Measurements from ENCODE around the gene ORM1.

Gene ORM1

DNA sequence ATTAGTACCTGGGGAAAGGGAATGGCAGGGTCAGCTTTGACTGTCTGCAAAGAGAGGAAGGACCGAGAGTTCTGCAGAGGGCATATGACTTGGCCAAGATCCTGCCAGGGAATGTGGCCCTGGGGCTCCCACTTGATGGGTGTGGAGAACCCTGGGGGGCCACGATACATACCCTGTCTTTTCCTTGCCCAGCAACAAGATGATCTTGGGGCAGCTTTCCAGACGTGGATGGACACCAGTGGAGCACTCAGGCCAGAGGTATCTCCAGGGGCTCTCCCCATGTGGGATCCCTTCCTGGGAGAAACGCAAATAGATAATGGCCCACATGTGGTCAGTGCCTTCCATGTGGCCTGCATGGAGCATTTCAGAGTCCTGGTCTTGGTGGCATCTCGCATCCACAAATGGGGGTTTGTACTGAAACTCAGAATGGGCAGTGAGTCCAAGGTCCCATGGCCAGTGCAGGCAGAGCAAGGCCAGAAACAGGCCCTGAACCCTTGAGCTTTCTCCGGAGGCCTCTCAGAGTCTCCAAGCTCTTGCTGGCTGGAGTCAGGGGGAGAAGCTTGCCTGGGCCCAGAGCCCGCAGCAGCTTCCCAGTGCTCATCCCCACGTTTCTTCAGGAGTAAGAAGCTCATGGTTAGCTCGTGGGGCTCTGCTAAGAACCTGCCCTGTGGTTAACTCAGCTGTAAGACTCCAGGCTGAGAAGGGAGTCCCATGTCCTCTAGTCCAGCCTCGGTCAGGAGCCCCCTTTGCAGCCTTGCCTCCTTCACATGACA, 18.3 kb upstream of the ORM1 start:
- CTCF ChIA-PET = interaction anchor here (0.5 to 1.0 kb wide), 7 partner anchors 29 to 721 kb away, joined by 3 to 6 read pairs (median 4); no protein-coding TSS in a partner anchor
- TF ChIP-seq, protein P1, sequence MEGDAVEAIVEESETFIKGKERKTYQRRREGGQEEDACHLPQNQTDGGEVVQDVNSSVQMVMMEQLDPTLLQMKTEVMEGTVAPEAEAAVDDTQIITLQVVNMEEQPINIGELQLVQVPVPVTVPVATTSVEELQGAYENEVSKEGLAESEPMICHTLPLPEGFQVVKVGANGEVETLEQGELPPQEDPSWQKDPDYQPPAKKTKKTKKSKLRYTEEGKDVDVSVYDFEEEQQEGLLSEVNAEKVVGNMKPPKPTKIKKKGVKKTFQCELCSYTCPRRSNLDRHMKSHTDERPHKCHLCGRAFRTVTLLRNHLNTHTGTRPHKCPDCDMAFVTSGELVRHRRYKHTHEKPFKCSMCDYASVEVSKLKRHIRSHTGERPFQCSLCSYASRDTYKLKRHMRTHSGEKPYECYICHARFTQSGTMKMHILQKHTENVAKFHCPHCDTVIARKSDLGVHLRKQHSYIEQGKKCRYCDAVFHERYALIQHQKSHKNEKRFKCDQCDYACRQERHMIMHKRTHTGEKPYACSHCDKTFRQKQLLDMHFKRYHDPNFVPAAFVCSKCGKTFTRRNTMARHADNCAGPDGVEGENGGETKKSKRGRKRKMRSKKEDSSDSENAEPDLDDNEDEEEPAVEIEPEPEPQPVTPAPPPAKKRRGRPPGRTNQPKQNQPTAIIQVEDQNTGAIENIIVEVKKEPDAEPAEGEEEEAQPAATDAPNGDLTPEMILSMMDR (conservative IDR thresholded peaks at IDR 0.05; ENCODE audit: low read depth) = no peak
- no peak overlapping the region for H3K27ac ChIP-seq
- DNase-seq (ENCODE audit: low spot score) = no peak
- POLR2A ChIA-PET (ENCODE audit: low non-redundant PET) = no interaction called here

DNA sequence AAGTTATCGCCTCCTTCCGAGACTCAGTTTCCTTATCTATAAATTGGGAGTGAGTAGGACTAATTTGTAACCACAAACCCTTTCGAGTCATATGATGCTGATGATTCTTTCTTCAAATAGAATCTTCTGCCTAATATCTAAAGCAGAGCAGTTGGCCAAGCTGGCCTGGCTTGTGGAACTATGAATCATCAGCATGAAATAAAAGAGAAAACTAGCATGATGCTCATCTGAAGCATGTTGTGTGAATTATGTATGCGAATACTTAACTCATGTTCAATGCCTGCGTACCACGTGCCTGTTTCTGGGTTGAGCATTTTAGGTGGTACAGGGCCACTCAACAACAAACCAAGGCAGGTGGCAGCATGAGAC, 15.0 kb upstream of the ORM1 start:
- DNase-seq (ENCODE audit: low spot score) = no peak
- CTCF ChIA-PET = interaction anchor here (0.7 to 2.5 kb wide), 5 partner anchors 13 to 225 kb away, joined by 3 to 13 read pairs (median 3); no protein-coding TSS in a partner anchor
- TF ChIP-seq, protein P1 (conservative IDR thresholded peaks at IDR 0.05; ENCODE audit: low read depth) = no peak
- POLR2A ChIA-PET (ENCODE audit: low non-redundant PET) = no interaction called here
- H3K27ac ChIP-seq = no peak overlapping the region

DNA sequence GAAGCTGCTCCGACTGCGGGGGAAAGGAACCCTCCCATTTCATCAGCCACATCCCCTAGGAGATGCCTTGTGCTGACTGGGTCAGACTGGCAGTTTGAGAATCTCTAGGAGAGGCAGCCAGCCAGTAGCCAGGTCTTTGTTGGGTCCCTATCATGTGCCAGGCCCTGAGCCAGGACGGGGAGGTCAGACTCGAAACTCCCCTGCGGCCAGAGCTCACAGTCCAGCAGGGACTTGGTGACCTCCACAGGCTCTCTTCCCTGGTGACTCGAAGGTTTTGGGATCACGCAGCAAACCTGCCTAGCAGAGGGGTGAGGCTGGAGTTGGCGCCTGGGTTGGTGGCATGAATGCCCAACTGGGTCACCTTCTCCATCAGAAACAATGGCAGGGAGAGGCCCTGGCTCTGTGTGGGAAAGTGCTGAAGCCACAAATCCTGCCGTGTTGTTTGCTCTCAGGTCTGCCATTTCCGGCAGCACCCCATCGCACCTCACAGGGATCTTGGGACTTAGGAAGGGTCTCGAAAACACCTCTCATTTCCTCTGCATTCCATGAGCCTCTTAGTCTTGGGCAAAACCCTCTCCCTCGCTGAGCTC, 14.4 kb upstream of the ORM1 start:
- no peak for DNase-seq (ENCODE audit: low spot score)
- H3K27ac ChIP-seq = no peak overlapping the region
- ChIA-PET POLR2A (ENCODE audit: low non-redundant PET) (no interaction called here), CTCF (interaction anchor here (0.6 to 2.5 kb wide), 4 partner anchors 13 to 226 kb away, joined by 3 to 13 read pairs (median 4); no protein-coding TSS in a partner anchor)
- TF ChIP-seq, protein P1 (conservative IDR thresholded peaks at IDR 0.05; ENCODE audit: low read depth) = no peak

DNA sequence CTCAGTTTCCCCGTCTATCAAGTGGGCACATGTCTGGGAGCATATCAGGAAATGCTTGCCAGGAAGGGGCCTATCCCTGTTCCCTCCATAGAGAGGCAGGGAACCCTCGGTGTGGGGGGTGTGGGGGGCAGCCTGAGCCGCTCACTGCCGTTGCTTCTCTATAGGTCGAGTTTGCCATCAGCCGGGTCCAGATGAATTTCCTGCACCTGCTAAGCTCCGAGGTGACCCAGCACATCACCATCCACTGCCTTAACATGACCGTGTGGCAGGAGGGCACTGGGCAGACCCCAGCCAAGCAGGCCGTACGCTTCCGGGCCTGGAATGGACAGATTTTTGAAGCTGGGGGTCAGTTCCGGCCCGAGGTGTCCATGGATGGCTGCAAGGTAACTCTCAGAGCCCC, 13.8 kb upstream of the ORM1 start:
- TF ChIP-seq, protein P1 (conservative IDR thresholded peaks at IDR 0.05; ENCODE audit: low read depth) = no peak
- DNase-seq (ENCODE audit: low spot score) = no peak
- no peak overlapping the region for H3K27ac ChIP-seq
- POLR2A ChIA-PET (ENCODE audit: low non-redundant PET) = no interaction called here
- CTCF ChIA-PET = interaction anchor here (0.6 to 2.5 kb wide), 4 partner anchors 30 to 227 kb away, joined by 3 to 13 read pairs (median 4); no protein-coding TSS in a partner anchor

DNA sequence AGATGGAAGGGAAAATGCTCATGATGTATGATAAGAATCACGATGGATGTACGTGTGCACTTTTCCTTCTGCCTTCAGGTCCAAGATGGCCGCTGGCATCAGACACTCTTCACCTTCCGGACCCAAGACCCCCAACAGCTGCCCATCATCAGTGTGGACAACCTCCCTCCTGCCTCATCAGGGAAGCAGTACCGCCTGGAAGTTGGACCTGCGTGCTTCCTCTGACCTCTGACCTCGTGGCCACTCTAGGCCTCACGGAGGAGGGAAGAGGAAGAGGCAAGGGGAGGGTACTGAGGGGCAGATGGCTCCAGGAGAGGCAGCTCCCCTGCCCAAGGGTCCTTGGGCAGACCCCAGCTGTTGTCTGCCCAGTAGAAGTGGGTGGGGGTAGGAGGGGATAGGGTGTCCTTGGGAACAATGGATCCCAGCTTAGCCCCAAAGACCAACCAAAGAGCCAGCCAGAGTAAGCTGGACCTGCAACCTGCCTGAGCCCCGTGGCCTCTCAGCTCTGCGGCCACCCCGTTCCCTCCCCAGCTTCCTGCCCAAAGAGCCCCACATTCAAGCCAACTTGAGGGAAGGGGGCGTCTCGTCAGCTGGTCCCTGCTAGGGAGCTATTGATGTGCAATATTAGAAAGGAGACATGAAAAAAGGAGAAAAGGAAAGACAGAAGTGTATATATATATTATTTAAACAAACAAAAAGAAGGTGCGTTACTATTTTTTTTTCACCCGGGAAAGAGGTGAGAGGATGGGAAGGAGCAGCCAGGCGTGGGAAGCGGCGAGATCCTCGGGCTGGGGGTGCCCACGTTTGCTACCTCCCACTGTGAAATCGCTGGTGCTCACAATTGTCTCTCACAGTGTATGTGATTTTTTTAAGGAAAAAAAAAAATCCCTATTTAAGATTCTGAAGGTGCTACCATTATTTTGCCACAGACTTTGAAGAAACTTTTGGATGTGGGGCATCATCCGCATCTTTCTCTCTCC, 12.1 kb upstream of the ORM1 start:
- DNase-seq (ENCODE audit: low spot score) = no peak
- POLR2A ChIA-PET (ENCODE audit: low non-redundant PET) = no interaction called here
- no peak overlapping the region for H3K27ac ChIP-seq
- TF ChIP-seq, protein P1 (conservative IDR thresholded peaks at IDR 0.05; ENCODE audit: low read depth) = no peak
- CTCF ChIA-PET = interaction anchor here (0.5 to 1.1 kb wide), 5 partner anchors 102 to 824 kb away, joined by 3 to 5 read pairs (median 3); no protein-coding TSS in a partner anchor

All from RWPE1 (cell line).